ENCODE data around the gene SLC26A8. TPM values are rescaled to one million over a fixed set of nuclear protein-coding genes. Genes with fewer than 3 reads are reported as not detected.
A peak's percentile ranks its signal among the peaks of the same experiment; 100 is the strongest.
"Not testable (repeated sequence)": the region's sequence is repeated elsewhere in the genome, so short reads cannot be mapped to it uniquely, and the experiment has no call there.

Gene SLC26A8
- total and polyA plus RNA-seq, 2 of the 13 experiments (the other 11 are each of a cell fraction or from before 2014, with no cell fraction given), result 0.46 TPM; not detected in 1

DNA sequence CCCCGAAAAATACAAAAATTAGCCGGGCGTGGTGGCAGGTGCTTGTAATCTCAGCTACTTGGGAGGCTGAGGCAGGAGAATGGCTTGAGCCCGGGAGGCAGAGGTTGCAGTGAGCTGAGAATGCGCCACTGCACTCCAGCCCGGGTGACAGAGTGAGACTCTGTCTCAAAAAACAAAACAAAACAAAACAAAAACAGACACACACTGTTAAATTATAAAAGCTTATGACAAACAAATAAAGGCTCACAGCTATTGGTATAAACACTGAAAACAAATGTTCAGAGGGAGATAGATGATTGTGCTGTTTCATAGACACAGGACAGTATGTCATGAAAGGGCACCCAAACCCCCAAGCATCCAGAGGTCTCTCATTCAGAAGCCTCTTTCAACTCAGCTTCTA lies 107.5 kb downstream of the SLC26A8 start:
- in situ Hi-C loops (cut with HindIII; ENCODE audit: extremely low pct_ligation_motif_present, low pct_unique_long_range_greater_than_20kb); intact Hi-C loops (cut with micrococcal nuclease; ENCODE audit: unreplicated experiment); CTCF ChIA-PET (ENCODE audit: low intra/inter-chr PET ratio, low total read pairs); ATAC-seq; BruUV-seq (replicated peaks); POLR2A ChIA-PET; DNase-seq (ENCODE audit: low spot score); H3K9ac ChIP-seq (ENCODE audit: insufficient read depth, low read depth, low read length); H2AFZ ChIP-seq (ENCODE audit: low read length); H3K27me3 ChIP-seq (ENCODE audit: control insufficient read depth in 1 of 2, insufficient read depth in 2 of 2, low read length in 2 of 2); FAIRE-seq; H3K9me3 ChIP-seq (ENCODE audit: low read length); H3K27ac ChIP-seq (ENCODE audit: extremely low read length, insufficient read depth, low read length): not testable (repeated sequence)
- peak overlapping the region; percentile 97 for H3K4me2 ChIP-seq (ENCODE audit: low read depth, low read length)
- peaks cover 34% of the 10 kb centered on the region for H3K4me1 ChIP-seq (ENCODE audit: insufficient read depth, low read length)
- 0 out of 6 replicates have a peak overlapping the region, but pooled peaks of 1 of the 3 experiments have one; percentile 93 for H3K4me3 ChIP-seq (replicated peaks in 1 of 3; ENCODE audit: insufficient read depth in 1 of 3, low read depth in 2 of 3, low read length in 3 of 3)
- peaks cover 7 to 38% of the 10 kb centered on the region in 2 experiments for H3K36me3 ChIP-seq (replicated peaks in 1 of 2; ENCODE audit: control insufficient read depth in 1 of 2, insufficient read depth in 2 of 2, low read length in 2 of 2)
- H3K79me2 ChIP-seq (ENCODE audit: insufficient read depth, low read length), result peaks cover 85% of the 10 kb centered on the region
- peaks cover 33% of the 10 kb centered on the region for H4K20me1 ChIP-seq (ENCODE audit: insufficient read depth, low read length)
- 80% methylated on average over 6 of the region's 6 CpGs for WGBS (ENCODE audit: low lambda C conversion rate)
- TF ChIP-seq, protein P1, sequence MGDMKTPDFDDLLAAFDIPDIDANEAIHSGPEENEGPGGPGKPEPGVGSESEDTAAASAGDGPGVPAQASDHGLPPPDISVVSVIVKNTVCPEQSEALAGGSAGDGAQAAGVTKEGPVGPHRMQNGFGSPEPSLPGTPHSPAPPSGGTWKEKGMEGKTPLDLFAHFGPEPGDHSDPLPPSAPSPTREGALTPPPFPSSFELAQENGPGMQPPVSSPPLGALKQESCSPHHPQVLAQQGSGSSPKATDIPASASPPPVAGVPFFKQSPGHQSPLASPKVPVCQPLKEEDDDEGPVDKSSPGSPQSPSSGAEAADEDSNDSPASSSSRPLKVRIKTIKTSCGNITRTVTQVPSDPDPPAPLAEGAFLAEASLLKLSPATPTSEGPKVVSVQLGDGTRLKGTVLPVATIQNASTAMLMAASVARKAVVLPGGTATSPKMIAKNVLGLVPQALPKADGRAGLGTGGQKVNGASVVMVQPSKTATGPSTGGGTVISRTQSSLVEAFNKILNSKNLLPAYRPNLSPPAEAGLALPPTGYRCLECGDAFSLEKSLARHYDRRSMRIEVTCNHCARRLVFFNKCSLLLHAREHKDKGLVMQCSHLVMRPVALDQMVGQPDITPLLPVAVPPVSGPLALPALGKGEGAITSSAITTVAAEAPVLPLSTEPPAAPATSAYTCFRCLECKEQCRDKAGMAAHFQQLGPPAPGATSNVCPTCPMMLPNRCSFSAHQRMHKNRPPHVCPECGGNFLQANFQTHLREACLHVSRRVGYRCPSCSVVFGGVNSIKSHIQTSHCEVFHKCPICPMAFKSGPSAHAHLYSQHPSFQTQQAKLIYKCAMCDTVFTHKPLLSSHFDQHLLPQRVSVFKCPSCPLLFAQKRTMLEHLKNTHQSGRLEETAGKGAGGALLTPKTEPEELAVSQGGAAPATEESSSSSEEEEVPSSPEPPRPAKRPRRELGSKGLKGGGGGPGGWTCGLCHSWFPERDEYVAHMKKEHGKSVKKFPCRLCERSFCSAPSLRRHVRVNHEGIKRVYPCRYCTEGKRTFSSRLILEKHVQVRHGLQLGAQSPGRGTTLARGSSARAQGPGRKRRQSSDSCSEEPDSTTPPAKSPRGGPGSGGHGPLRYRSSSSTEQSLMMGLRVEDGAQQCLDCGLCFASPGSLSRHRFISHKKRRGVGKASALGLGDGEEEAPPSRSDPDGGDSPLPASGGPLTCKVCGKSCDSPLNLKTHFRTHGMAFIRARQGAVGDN (CRISPR knock-in tag; IDR thresholded peaks at IDR 0.05), result peak; percentile 24; the same call in 1 of the 2 replicates
- peak; percentile 23; the same call in 1 of the 2 replicates for TF ChIP-seq ZNF770 (CRISPR knock-in tag; IDR thresholded peaks at IDR 0.05)
